ENCODE measurements around the gene C20orf96. TPM values are rescaled to one million over a fixed set of nuclear protein-coding genes. Genes with fewer than 3 reads are reported as not detected.
A peak's percentile ranks its signal among the peaks of the same experiment; 100 is the strongest.
"Not testable (repeated sequence)": the region's sequence is repeated elsewhere in the genome, so short reads cannot be mapped to it uniquely, and the experiment has no call there.

C20orf96 gene
- total RNA-seq, 4 donors from 2014 or later: 4.1 to 9.5 (median 7.0) TPM

DNA sequence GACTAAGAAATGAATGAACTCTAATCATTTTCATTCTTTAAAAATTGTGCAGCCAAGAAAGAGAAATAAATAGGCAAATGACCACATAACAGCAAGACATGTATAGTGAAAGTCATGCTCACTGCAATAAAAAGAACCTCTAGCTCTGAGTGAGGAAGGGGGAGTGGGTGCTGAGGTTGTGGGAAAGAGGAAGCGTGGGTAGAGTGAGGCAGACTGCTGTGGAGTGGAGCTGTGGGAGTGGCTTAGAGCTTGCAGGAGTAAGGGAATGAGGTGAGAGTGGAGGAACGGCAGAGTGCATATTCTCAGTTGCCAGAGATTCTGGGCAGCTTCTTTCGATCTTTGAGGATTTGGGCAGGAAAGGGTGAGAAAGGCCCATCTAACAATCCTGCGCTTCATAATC lies 53.1 kb downstream of the C20orf96 start:
- TF ChIP-seq POLR2A (IDR thresholded peaks at IDR 0.05) (no peak), CTCF (IDR thresholded peaks at IDR 0.05) (no peak)
- Histone ChIP-seq H3K9me3 (no peaks in the 10 kb centered on the region), H3K27ac (no peak overlapping the region), H3K4me1 (peaks cover 0 to 7% of the 10 kb centered on the region in 2 donors), H3K36me3 (no peaks in the 10 kb centered on the region), H3K4me3 (replicated peaks in 1 of 3) (no peak overlapping the region), H3K27me3 (no peaks in the 10 kb centered on the region)
- intact Hi-C loops (cut with DNase I): no loop called here
- WGBS, 2 donors: 65 to 71% methylated on average over 4 of the region's 4 CpGs
- DNase-seq: no peak

DNA sequence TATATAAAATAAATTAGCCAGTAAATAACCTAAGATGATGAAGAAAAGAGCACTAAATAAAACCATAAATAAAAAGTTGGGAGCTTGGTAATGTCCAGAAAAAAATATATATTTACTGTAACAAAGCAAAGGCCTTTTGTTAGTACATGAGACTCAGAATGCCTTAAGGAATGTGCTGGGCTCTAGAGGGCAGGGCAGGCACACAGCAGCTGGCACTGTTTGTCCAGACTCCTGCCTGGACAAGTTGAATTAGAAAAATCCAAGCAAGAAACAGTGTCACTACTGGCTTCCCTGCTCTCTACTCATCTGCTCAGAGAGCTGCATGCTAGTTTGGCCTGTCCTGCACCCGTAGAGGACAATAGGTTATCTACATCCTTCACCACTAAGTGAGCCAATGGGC lies 54.7 kb downstream of the C20orf96 start:
- no peaks in the 10 kb centered on the region for H3K9me3 ChIP-seq
- 64 to 79% methylated on average over 1 of the region's 1 CpG for WGBS, 2 donors
- H3K27ac ChIP-seq: no peak overlapping the region
- no peaks in the 10 kb centered on the region for H3K4me1 ChIP-seq
- DNase-seq: peak; percentile 39 to 54
- no peak overlapping the region for H3K4me3 ChIP-seq (replicated peaks in 1 of 3)
- H3K36me3 ChIP-seq: no peaks in the 10 kb centered on the region
- intact Hi-C loops (cut with DNase I): no loop called here
- H3K27me3 ChIP-seq: no peaks in the 10 kb centered on the region
- TF ChIP-seq CTCF (IDR thresholded peaks at IDR 0.05) (peak in 3 of 6 experiments; percentile 13 to 46 (median 40)), POLR2A (IDR thresholded peaks at IDR 0.05) (no peak)

DNA sequence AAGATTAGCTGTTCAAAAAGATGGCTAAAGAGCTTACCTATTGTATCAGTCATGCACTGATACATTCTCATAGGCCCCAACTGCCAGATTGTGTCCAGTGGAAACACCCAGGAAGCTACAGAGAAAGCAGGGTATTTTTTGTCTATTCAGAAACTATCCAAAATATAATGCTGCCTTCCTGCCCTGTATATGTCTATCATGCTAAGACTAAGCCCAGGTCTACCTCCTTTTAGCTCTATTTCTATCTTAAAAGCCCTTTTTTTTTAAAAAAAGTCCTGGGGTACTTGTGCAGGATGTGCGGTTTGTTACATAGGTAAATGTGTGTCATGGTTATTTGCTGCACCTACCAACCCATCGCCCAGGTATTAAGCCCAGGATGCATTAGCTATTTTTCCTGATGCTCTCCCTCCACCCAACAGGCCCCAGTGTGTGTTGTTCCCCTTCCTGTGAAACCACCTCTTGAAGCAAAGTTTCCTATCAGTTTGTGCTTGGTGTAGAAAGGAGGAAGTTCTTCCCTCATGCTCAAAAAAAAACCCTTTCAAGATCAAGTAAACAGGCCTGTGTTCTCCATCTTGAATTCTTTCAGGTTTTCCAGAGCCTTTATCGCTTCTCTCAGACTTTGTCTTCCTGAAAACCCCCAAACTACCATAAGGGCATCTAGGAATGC lies 63.0 kb downstream of the C20orf96 start:
- no peaks in the 10 kb centered on the region for H3K9me3 ChIP-seq
- H3K4me1 ChIP-seq: no peaks in the 10 kb centered on the region
- H3K4me3 ChIP-seq (replicated peaks in 1 of 3): no peak overlapping the region
- no peaks in the 10 kb centered on the region for H3K36me3 ChIP-seq
- no peak for DNase-seq
- H3K27me3 ChIP-seq: no peaks in the 10 kb centered on the region
- no peak for TF ChIP-seq POLR2A (IDR thresholded peaks at IDR 0.05)
- no peak for TF ChIP-seq CTCF (IDR thresholded peaks at IDR 0.05)
- WGBS, 2 donors: 76 to 88% methylated on average over 3 of the region's 3 CpGs
- no peak overlapping the region for H3K27ac ChIP-seq
- intact Hi-C loops (cut with DNase I): no loop called here

DNA sequence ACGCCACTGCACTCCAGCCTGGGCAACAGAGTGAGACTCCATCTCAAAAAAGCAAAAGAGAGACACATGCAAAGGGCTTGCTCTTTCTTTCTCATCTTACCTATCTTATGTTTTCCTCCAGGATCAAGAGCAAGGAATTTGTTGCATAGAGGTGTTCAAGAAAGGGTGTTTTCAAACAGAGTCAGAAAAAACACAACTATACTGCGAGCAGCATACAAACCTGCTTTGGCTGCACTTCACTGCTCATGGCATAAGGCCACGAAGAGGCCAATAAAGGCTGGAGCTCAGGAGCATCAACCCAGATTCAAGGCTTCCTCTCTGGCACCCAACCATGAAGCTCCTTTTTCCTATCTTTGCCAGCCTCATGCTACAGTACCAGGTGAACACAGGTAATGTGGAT lies 63.6 kb downstream of the C20orf96 start, which contains the start of gene DEFB129:
Gene DEFB129 (plus strand): TSS at position 301 of the 400 bp plus-strand sequence. CDS start 31 bp downstream, at position 332.
- peak in 1 of 2 donors; percentile 15 for DNase-seq
- H3K4me1 ChIP-seq: no peaks in the 10 kb centered on the region
- no peak within 1 kb of the TSS for H3K27ac ChIP-seq
- intact Hi-C loops (cut with DNase I): no loop called here
- H3K9me3 ChIP-seq: no peaks in the 10 kb centered on the region
- H3K27me3 ChIP-seq: no peaks in the 10 kb centered on the region
- H3K36me3 ChIP-seq: no peaks in the 10 kb centered on the region
- no peak within 1 kb of the TSS for H3K4me3 ChIP-seq (replicated peaks in 1 of 3)
- WGBS, 2 donors: 41 to 46% methylated on average over 3 of the region's 3 CpGs
- no peak for TF ChIP-seq CTCF (IDR thresholded peaks at IDR 0.05)
- no peak for TF ChIP-seq POLR2A (IDR thresholded peaks at IDR 0.05)

DNA sequence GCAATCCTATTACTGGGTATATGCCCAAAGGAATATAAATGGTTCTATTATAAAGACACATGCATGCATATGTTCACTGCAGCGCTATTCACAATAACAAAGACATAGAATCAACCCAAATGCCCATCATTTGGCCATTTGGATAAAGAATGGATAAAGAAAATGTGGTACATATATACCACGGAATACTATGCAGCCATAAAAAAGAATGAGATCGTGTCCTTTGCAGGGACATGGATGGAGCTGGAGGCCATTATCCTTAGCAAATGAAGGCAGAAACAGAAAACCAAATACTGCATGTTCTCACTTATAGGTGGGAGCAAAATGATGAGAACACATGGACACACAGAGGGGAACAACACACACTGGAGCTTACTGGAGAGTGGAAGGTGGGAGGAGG lies 64.7 kb downstream of the C20orf96 start:
- H3K36me3 ChIP-seq; H3K4me3 ChIP-seq (replicated peaks in 1 of 3); intact Hi-C loops (cut with DNase I); H3K9me3 ChIP-seq; H3K4me1 ChIP-seq; H3K27me3 ChIP-seq; H3K27ac ChIP-seq; DNase-seq: not testable (repeated sequence)
- WGBS, 2 donors: 91 to 94% methylated on average over 3 of the region's 3 CpGs

Measured in thyroid gland (tissue), 4 donors.